MM.1S (cell line): ENCODE results near the gene SLC13A2.

Source experiments
- CTCF ChIP-seq: fragments of 300-600 bp; sonication (generic); IDR thresholded peaks from 2 replicates; pipeline ENCODE4 v1.5.1; 2016; ENCODE audit warnings: antibody characterized with exemption, low read length, mixed read lengths
- EZH2phosphoT487 ChIP-seq: fragments of 300-600 bp; sonication (generic); IDR thresholded peaks from 2 replicates; pipeline ENCODE4 v1.6.1; 2018; ENCODE audit warnings: antibody characterized with exemption, low read length

- no peak for TF ChIP-seq CTCF
- TF ChIP-seq EZH2phosphoT487: no peak
Observed at GRCh38 chr17:28477928-28478327, 4.5 kb downstream of the SLC13A2 start.
